SH-SY5Y (cell line): ENCODE data around the gene STAP2.

Source experiments
- GATA2 ChIP-seq: IDR thresholded peaks from 2 replicates; pipeline ENCODE4 v1.6.1; 2011; ENCODE audit warnings: mild to moderate bottlenecking, low read depth, low read length
- GATA3 ChIP-seq: IDR thresholded peaks from 2 replicates; pipeline ENCODE4 v1.6.1; 2011; ENCODE audit warnings: low read depth, mild to moderate bottlenecking, low read length, moderate library complexity

DNA sequence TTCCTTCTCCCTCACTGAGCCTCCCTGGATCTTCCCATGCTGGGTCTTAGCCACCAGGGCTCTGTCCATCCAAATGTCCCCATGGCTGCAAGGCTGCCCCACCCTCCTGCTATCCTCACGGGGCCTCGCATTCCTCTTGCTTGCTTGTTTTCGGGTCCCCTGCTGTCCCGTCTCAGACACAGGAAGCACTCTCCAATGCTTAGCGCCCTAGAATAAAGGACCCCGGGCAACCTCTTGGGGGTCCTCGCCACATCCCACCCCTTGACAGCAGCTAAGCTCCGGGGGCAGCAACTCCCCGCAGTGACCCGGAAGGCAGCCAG lies 38.0 kb upstream of the STAP2 start:
- no peak for TF ChIP-seq GATA2
- no peak for TF ChIP-seq GATA3
